ENCODE measurements around the gene OTOP3. TPM values are rescaled to one million over a fixed set of nuclear protein-coding genes. Genes with fewer than 3 reads are reported as not detected.
"Not testable (repeated sequence)": the region's sequence is repeated elsewhere in the genome, so short reads cannot be mapped to it uniquely, and the experiment has no call there.

OTOP3 gene
- not detected for total RNA-seq

DNA sequence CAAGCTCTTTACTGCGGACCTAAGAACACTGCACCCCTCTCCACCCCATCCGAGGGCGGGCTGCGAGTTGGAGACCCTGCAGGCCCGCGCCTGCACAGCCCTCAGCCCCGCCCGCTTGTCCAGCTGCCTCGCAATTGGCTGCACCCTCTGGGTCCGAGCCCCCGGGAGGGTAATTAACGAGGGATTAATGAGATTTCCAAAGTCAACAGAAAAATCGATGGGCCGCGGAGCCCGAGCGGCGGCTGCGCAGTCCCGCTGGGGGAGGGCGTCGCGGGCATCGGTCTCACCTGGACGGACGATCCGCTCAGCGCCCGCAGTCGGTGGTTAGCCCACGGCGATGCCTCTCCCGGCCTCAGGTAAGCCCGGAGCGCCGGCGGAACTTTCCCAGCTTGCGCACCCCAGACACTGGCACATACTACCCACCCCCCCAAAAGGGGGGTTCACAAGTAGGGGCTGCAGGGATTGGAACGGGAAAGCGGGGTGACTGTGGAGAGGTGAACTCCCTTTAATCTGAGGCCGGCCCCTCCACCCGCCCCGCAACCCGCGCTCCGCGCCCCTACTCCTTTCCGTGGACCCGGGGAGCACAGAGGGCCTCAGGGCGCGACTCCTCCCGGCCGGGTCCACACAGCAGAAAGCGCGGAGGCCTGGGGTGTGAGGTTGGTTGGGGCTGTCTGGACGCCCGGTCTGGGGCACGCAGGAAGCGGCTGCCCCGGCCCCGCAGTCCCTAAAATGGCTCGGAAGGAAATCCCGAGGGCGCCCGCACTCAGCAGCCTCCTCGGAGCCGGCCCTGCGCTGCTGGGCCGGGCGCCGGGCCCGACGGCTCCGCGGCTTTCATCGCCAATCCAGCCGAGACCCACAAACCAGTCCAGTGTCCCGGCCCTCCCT lies at the start of gene OTOP3:
Gene OTOP3 (plus strand): TSS at position 314 of the 885 bp plus-strand sequence. CDS start 24 bp downstream, at position 338.
- DNase-seq (ENCODE audit: low read depth in 2 of 3, low spot score in 2 of 3): no peak

DNA sequence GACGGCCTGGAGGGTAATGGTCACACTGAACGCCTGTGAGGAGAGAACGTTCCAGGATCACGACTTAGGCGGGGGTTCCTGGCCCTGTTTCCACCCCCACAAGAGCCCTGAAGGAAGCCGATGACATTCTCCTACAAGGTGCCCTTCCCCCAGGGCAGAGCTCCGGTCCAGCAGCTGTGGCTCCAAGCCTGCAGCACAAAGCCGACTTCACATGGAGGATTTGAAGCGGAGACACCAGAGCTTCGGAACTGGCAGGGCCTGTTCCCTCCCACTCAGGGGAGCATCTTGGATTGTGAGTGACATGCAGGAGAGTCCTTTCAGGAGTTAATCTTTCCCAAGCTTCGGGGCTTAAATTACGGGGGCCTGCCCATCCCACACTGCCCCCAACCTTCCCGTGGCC lies 47.2 kb upstream of the OTOP3 start:
- no peak for DNase-seq (ENCODE audit: low read depth in 2 of 3, low spot score in 2 of 3)

DNA sequence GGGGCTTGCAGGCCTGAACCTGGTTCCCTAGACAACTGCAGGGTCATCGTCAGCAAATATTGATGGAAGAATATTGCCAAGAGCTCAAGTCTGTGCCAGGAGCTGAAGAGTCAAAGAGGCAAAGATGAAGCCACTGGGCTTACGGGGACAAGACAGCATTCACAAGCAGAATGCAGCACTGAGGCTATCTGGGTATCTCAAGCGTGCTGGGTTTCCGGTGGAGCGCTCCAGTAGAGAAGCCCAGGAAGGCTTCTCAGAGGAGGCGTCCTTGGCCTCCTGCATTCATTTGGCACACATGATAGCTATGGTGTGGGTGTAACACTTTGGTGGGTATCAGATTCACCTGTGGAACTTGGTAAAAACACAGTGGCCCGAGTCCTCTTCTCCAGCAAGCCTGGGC lies 45.1 kb upstream of the OTOP3 start:
- no peak for DNase-seq (ENCODE audit: low read depth in 2 of 3, low spot score in 2 of 3)

- DNase-seq (ENCODE audit: low read depth in 2 of 3, low spot score in 2 of 3): no peak
Observed at GRCh38 chr17:74892013-74892841, 43.5 kb upstream of the OTOP3 start.

- DNase-seq (ENCODE audit: low read depth in 2 of 3, low spot score in 2 of 3): no peak
Observed at GRCh38 chr17:74892974-74893911, 42.5 kb upstream of the OTOP3 start, which contains the start of gene FADS6. FADS6 (minus strand) TSS chr17:74893633; CDS start chr17:74893595, 38 bp downstream.

- no peak for DNase-seq (ENCODE audit: low read depth in 2 of 3, low spot score in 2 of 3)
Observed at GRCh38 chr17:74893936-74894671, 41.6 kb upstream of the OTOP3 start.

DNA sequence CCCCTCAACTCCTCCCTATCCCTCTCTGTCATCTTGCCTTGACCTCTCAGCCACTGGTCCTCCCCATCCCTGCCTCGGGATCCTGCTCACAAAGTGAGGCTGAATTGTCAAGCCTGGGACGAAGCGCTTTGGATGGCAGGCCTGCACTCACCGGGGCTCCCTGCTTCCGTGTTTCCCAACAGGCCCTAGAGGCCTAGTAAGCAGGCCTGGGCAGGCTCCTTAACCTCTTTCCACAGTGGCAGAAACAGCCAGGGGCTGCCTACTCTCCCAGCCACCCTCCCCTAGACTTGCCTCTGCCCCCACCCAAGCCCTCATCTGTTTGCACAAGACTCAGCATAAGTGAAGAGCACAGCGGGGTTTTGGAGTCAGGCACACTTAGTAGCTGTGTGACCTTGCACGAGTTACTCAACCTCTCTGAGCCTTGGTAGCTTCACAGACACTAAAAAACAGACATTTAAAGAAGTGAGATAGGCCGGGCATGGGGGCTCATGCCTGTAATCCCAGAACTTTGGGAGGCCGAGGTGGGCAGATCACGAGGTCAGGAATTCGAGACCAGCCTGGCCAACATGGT lies 37.2 kb upstream of the OTOP3 start:
- DNase-seq (ENCODE audit: low read depth in 2 of 3, low spot score in 2 of 3): no peak

GRCh38 chr17:74900208-74900607 lies 35.5 kb upstream of the OTOP3 start:
- no peak for DNase-seq (ENCODE audit: low read depth in 2 of 3, low spot score in 2 of 3)

DNA sequence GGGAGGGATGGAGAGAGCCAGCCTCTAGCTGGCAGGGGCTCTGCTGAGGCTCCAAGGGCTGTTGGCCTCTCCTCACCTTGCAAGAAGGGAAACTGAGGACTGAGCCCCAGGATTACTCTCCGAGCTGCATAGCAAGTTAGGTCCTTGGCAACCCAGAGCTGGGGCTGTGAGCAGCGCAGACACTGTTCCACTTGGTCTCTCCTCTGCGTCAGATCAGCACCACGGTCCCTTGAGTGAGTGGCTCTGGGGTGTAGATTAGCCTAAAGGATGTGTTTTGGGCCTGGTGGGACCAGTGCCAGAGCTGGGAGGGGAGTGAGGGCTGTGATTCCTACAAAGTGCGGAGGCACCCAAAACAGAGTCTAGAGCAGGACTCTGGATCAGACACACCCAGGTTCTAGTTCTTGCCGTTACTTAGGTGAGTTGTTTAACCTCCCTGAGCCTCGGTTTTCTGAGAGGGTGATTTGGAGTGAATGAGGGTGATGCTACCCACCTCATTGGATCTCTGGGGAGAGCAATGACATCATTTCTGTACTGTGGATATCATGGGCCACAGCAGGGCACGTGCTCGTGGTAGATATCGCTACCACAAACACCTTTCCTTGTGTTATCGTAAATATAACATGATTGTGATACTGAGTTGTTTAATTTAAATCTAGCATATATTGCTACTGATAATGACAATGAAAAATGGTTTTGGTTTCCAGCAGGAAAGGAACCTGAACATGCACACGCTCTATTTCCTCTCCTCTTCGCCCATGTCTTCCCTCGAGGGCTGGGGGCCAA lies 34.2 kb upstream of the OTOP3 start:
- DNase-seq (ENCODE audit: low read depth in 2 of 3, low spot score in 2 of 3): peak in 1 of 3 donors; percentile 39

- no peak for DNase-seq (ENCODE audit: low read depth in 2 of 3, low spot score in 2 of 3)
Observed at GRCh38 chr17:74903034-74903433, 32.7 kb upstream of the OTOP3 start.

DNA sequence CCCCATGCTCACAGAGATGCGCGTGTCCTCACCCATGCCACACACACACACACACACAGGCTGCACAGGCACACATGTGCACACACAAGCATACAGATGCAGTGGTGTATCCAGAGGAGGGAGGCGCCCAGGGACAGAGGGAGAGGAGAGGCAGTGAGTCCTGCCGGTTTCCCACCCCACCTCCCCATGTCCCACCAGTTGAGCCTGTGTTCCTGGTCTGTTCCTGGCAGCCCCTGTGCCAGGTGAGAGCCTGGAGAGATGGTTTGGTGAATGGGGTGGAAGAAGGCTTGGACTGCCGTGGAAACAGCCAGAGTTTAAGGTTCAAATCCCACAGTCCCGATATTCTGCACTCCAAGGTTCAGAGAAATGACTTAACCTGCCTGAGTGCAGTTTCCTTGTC lies 32.0 kb upstream of the OTOP3 start:
- DNase-seq (ENCODE audit: low read depth in 2 of 3, low spot score in 2 of 3): no peak

DNA sequence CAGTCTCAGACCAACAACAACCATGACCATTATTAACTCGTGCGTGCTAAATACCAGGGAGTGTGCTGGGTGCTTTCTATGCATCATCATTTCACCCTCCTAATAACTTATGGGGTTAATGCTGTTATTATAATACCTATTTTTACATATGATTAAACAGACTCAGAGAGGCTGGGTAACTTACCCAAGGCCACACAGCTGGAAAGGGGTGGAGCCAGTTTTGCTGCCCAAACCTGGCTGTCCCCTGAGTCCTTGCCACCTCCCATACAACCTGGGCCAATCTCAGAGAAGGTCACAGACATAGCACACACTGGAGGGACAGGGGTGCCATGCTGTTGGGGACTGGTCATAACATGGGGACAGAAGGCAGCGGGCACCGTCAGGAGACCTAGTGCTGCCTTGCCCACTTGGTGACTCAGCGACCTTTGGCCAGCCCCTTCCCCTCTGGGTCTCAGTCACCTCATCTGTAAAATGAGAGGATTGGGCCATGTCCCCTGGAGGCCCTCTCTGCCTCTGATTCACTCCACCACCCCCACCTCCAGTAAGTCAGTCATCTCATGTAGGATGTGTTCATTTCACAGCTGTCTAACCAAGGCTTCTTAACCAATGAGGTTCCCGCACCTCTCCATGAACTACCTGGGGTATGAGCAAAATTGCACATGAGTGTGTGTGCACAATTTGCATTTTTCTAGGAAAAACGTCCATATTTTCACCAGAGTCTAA lies 30.9 kb upstream of the OTOP3 start:
- DNase-seq (ENCODE audit: low read depth in 2 of 3, low spot score in 2 of 3): no peak

GRCh38 chr17:74906214-74906793 lies 29.4 kb upstream of the OTOP3 start:
- DNase-seq (ENCODE audit: low read depth in 2 of 3, low spot score in 2 of 3): not testable (repeated sequence)

- no peak for DNase-seq (ENCODE audit: low read depth in 2 of 3, low spot score in 2 of 3)
Observed at GRCh38 chr17:74907012-74907411, 28.7 kb upstream of the OTOP3 start.

GRCh38 chr17:74909097-74909496 lies 26.6 kb upstream of the OTOP3 start:
- not testable (repeated sequence) for DNase-seq (ENCODE audit: low read depth in 2 of 3, low spot score in 2 of 3)

- DNase-seq (ENCODE audit: low read depth in 2 of 3, low spot score in 2 of 3): not testable (repeated sequence)
Observed at GRCh38 chr17:74911423-74911822, 24.3 kb upstream of the OTOP3 start.

GRCh38 chr17:74916136-74916850 lies 19.4 kb upstream of the OTOP3 start:
- no peak for DNase-seq (ENCODE audit: low read depth in 2 of 3, low spot score in 2 of 3)

Data from hematopoietic multipotent progenitor cell (in vitro differentiated cells).